GM19025 (cell line): ENCODE measurements around the gene BAHCC1.

Source experiments
- ATAC-seq: cut with Tn5 transposase; IDR thresholded peaks from one replicate; pipeline ENCODE4 v1.9.1; 2021; ENCODE audit warnings: mild to moderate bottlenecking, low read depth, moderate library complexity; ENCODE audit not compliant: unreplicated experiment

BAHCC1 gene

GRCh38 chr17:81385320-81386111 is 9.7 kb upstream of the BAHCC1 start:
- ATAC-seq: no peak

GRCh38 chr17:81386141-81386645 is 9.1 kb upstream of the BAHCC1 start:
- ATAC-seq: no peak

DNA sequence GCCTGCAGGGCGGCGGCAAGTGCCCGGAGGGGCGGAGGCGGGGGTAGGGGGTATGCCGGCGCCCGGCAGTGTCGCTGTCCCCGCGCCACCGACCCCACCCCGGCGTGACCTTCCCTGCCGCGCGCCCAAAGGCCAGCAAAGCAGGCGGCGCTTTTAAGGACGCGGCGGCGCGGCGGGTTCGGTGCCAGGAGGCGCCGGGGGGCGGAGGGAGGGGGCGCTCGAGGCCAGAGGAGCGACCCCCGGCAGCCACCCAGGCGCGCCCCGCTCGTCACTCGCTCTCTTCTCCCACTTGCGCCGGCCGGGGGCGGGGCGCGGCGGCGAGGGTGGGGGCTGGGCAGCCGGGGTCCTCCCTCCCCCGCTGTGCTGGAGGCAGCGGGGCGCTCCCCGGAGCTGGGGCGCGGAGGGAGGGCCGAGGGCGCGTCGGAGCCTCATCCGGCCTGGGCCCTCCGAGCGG is 8.6 kb upstream of the BAHCC1 start:
- no peak for ATAC-seq

DNA sequence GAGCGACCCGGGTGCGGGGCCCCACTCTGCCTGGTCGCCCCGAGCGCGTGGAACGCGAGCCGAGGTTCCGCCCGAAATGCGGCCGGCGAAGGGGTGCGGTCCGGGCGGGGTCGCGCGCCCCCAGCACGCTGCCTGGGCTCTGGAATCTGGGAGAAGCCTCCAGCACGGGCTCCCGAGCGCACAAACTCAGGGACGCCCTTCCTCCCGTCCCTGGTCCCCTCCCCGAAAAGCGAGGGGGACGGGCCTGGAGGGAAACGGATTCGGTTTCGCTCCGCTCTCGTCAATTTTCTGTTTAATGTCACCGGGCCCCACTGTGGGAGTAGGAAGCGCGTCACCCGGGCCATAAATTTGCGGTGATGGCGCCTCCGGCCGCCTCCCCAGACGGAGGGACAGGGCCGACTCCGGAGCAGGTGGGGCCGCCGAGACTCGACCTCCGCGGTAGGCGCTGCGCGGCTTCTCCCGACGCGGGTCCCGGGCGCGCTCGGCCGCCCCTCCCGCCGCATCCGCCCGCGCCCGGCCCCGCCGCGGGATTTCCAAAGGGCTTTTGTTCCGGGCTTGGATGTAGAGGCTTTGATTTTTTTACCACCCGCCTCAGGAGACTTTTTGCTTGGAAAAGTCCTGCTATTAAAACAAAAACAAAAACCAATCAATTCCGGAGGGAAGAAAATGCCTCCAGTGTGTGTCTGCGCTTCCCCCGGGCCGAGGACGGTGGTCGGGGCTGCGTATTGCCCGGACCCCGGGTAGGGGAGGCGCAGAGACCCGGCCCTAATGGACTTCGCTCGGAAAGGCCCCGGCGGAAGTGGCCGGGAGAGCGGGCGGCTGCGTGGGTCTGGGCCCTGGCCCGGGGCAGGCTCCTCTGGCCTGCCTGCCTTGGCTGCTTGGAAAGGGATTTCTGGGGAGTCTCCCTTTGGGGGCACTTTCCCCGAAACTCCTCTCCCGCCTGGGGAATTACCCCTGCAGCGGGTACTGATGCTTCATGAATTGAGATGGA is 7.9 kb upstream of the BAHCC1 start:
- ATAC-seq: no peak

DNA sequence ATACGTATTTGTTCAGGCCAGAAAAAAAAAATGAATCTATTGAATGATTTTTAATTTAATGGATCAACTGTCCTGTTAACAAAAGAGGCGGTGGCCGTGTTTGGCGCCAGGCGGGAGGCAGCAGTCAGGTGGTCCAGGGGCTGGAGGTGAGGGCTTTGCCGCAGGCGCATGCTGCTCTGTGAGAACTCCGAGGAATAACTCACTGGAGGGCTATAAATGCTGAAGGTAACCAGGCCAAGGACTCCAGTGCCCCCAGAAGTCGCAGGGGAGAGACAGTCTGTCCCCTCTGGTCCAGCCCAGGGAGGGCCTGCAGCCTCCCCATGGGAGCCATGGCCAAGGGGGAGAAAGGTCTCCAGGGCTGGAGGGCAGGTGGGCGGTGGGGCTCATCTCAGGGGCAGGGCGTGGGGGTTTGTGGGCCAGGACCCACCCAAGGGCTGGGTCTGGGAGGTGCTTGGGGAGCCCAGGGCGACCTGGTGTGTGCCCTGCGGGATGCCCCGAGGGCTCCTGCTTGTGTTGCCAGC is 7.1 kb upstream of the BAHCC1 start:
- no peak for ATAC-seq

DNA sequence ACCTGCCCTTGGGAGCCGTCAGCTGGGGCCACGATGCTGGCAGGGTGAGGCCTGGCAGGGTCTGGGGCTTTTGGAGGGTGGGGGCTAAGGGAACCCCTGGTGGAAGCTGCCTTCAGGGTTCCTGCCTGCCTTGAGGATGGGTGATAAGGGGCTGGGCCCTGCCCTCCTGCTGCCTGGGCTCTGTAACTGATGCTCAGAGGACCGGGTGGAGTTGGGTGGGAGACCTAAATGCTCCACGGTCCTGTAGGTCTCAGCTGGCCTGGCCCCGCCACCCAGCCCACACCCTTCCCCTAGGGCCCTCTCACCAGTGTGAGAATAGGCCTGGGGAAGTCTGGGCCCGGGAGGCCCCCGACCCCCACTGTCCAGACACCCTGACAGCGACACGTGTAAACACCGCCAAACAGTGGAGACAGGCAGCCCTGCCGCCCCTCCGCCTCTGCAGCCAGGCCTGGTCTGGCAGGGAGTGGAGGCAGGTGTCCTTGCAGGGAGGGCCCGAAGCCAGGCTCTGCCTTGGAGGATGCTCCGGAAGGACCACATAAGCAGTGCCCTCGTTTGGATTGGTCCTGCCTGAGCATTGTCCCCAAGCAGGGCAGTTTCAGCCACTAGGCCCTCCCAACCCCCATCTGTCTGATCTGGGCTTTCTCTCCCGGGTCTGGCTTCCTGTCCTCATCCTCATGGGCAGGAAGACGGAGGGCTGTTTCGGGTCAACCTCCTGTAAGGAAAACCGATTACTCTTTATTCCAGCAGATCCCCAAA is 6.5 kb upstream of the BAHCC1 start:
- no peak for ATAC-seq

GRCh38 chr17:81389585-81389984 is 5.7 kb upstream of the BAHCC1 start:
- ATAC-seq: no peak

DNA sequence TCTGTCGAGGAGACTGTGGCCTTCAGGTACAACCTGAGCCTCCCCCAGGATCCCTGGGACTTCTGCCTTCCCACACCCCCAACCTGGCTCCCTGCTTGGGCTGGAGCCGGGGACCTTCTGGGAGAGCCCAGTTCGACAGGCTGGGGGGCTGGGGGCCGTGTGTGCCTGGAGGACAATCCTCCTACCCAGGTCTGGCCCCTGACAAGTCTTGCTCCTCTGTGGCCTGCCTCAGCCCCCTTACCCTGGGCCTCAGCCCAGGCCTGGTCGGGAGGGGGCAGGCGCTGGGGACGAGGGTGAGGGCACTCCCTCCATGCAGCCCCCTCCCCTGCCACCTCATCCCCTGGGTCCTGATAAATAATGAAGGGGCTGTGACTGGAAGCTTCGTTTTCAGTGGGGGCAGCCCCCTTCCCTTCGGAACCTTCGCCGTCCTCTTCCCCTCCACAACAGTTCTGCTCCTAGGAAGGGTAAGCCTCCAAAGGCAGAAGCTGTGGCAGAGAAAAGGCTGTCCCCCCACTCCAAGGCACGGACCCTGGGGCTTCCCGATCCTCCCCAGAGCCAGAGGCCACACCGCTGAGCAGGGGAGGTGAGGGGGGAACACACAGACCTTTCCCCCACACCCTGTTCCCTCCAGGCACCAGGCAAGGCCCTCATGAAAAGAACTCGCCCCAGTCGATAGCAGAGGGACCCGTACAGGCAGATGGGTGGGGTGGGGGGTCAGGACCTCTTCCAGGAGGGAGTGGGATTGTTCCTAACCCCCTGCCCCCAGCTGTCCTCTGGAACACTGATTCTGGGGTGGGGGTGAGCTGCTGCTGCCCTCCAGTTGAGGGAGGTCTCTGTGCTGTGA is 5.0 kb upstream of the BAHCC1 start:
- ATAC-seq: no peak

GRCh38 chr17:81390873-81391255 is 4.4 kb upstream of the BAHCC1 start:
- no peak for ATAC-seq

GRCh38 chr17:81391293-81391935 is 3.8 kb upstream of the BAHCC1 start:
- no peak for ATAC-seq

- ATAC-seq: no peak
Measured at GRCh38 chr17:81391936-81392908, 3.0 kb upstream of the BAHCC1 start.

GRCh38 chr17:81392909-81393654 is 2.2 kb upstream of the BAHCC1 start:
- ATAC-seq: no peak

- no peak for ATAC-seq
Measured at GRCh38 chr17:81393684-81394376, 1.4 kb upstream of the BAHCC1 start.

DNA sequence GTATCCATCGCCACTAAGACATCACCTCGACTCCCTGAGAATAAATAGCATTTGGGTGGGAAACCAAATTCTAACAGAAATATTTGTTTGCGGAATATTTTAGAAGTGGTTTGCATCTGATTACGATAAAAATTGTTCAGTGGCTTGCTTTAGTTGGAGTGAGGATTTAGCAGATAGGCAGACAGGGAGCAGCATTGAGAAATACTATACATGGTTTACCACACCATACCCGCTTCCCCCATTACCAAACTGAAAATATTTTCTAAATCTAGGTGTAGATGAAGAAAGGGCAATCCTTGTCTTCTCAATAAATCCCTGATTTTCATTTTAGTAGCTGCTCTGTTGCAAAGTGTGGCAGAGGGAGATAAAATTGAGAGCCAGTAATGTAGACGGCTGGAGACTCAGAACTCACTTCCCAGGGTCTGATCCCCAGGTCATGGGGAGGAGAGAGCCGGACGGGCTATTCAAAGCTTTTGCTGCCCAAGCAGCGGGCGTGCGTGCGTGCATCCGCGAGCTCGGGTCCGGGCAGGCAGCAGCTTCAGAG is 808 bp upstream of the BAHCC1 start:
- ATAC-seq: no peak

DNA sequence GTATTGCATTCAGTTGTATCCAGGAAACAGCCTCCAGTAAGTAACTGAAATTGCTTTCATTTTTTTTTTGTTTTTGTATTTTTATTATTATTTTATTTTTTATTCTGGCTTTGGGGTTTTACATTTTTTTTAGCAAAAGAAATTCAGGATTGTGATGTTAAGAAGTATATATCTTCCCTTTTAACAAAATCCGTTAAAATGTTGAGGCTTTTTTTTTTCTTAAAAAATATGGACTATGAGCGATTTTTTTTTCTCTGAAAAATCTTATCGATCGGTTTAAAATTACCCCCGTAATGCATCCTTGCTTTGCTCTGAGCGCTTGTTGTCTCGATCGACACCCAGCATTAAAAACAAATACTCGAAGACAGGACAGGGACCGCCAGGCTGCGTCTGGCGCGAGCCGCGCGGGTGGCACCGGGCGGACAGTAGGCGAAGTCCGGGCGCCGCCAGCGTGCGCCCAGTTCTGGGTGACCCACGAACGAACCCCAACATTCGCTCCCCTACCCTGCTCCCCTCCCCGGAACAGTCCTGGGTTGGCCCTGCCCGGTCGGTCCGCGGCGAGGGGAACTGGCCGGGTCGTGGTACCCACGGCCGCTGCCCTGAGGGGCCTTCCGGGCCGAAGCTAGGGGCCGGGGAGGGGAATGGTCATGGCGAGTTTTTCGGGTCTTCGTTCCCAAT is 482 bp downstream of the BAHCC1 start:
- no peak for ATAC-seq

DNA sequence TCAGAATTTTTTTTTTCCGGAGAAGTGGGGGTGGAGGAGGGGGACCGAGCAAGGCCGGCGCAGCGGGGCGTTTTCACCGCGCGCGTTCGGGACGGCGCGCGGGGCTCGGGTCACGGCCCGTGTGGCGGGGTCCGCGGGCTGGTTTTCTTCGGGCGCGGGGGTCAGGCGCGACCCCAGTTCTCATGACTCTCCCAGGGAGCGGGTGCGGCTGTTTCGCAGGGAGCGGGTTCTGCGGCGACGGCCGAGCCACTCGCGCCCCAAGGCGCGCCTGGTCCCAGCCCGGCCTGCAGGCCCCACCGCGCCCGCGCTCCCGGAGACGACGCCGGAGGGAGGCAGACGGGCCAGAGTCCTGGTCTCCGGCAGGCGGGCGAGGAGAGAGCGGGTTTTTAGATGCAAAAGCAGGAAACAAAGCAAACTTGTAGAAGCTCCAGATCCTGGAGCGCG is 1.0 kb downstream of the BAHCC1 start:
- no peak for ATAC-seq
